Loucy (cell line): ENCODE results near the gene GPR63.

Experiments
- H2AFZ ChIP-seq: fragments of 200-600 bp; sonication (generic); 2 replicates; pipeline ENCODE4 v1.6.0; 2016; ENCODE audit warnings: antibody characterized with exemption, mild to moderate bottlenecking, low read length, moderate library complexity
- H3F3A ChIP-seq: fragments of 200-600 bp; 2 replicates; pipeline ENCODE4 v1.6.0; 2016; ENCODE audit warnings: antibody characterized with exemption, low read depth, mild to moderate bottlenecking
- H3K27me3 ChIP-seq: fragments of 200-600 bp; sonication (generic); 2 replicates; pipeline ENCODE4 v1.6.1; 2014; ENCODE audit warnings: low read length, mild to moderate bottlenecking; ENCODE audit not compliant: insufficient read depth, poor library complexity, severe bottlenecking
- H3K36me3 ChIP-seq: fragments of 200-600 bp; sonication (generic); 2 replicates; pipeline ENCODE4 v1.6.1; 2016; ENCODE audit warnings: low read length; ENCODE audit not compliant: insufficient read depth
- H3K4me1 ChIP-seq: fragments of 200-600 bp; sonication (generic); 2 replicates; pipeline ENCODE4 v1.5.1; 2014; ENCODE audit warnings: low read length, mild to moderate bottlenecking; ENCODE audit not compliant: insufficient read depth, poor library complexity, severe bottlenecking
- H3K4me2 ChIP-seq: fragments of 200-600 bp; sonication (generic); 2 replicates; pipeline ENCODE4 v1.6.0; 2014; ENCODE audit warnings: antibody characterized with exemption, low read length, low read depth, mild to moderate bottlenecking; ENCODE audit not compliant: poor library complexity, severe bottlenecking
- H3K4me3 ChIP-seq: fragments of 200-600 bp; sonication (generic); 2 replicates; pipeline ENCODE4 v1.5.1; 2014; ENCODE audit warnings: low read length, mild to moderate bottlenecking, mixed read lengths; ENCODE audit not compliant: poor library complexity, severe bottlenecking
- H3K79me2 ChIP-seq: fragments of 200-600 bp; sonication (generic); 2 replicates; pipeline ENCODE4 v1.6.1; 2014; ENCODE audit warnings: low read length; ENCODE audit not compliant: insufficient read depth
- H3K9ac ChIP-seq: fragments of 200-600 bp; sonication (generic); 2 replicates; pipeline ENCODE4 v1.6.0; 2014; ENCODE audit warnings: mild to moderate bottlenecking, low read depth, low read length, moderate library complexity; ENCODE audit not compliant: poor library complexity, severe bottlenecking
- H3K9me2 ChIP-seq: fragments of 200-600 bp; sonication (generic); replicated peaks from 2 replicates; pipeline ENCODE4 v1.6.1; 2016; ENCODE audit warnings: low read depth, low read length, mixed read lengths
- H3K9me3 ChIP-seq: fragments of 200-600 bp; sonication (generic); 2 replicates; pipeline ENCODE4 v1.6.1; 2014; ENCODE audit warnings: mild to moderate bottlenecking, antibody characterized with exemption, low read length, low read depth; ENCODE audit not compliant: insufficient read depth
- H4K20me1 ChIP-seq: fragments of 200-600 bp; sonication (generic); 2 replicates; pipeline ENCODE4 v1.6.0; 2014; ENCODE audit warnings: antibody characterized with exemption, low read length, mild to moderate bottlenecking; ENCODE audit not compliant: insufficient read depth, poor library complexity, severe bottlenecking
- EZH2phosphoT487 ChIP-seq: fragments of 200-600 bp; IDR thresholded peaks from 2 replicates; pipeline ENCODE4 v1.6.1; 2018; ENCODE audit warnings: antibody characterized with exemption, mild to moderate bottlenecking, moderate library complexity, borderline replicate concordance
- TF ChIP-seq, protein P1 (sequence below): fragments of 200-600 bp; sonication (generic); conservative IDR thresholded peaks from 2 replicates; pipeline ENCODE4 v1.5.1; 2014; ENCODE audit warnings: mild to moderate bottlenecking, antibody characterized with exemption, low read length

GPR63 gene

DNA sequence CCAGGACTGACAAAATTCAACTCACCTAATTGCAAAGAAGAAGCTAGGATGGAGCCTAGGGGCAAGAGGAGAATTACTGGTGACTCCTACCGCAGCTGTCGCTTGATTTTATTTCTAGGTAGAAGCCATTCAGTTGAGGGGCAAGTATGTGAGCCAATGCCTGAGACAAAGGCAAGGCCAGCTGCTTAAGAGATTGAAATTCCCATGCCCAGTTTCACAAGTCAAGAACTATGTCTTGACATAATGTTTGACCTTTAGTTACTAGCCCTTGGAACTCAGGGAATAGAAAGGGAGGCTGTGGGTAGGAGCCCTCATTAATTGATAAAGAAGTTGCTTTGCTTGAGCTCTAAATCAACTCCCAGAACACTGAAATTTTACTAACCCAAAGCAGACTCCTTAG is 54.0 kb downstream of the GPR63 start:
- Histone ChIP-seq H3K4me3 (no peak overlapping the region), H3K4me2 (no peak overlapping the region), H4K20me1 (no peaks in the 10 kb centered on the region), H3K4me1 (no peaks in the 10 kb centered on the region), H3F3A (no peaks in the 10 kb centered on the region), H3K27me3 (no peaks in the 10 kb centered on the region), H3K79me2 (no peaks in the 10 kb centered on the region), H2AFZ (no peak overlapping the region), H3K9me2 (no peaks in the 10 kb centered on the region), H3K9ac (no peak overlapping the region), H3K36me3 (no peaks in the 10 kb centered on the region), H3K9me3 (no peaks in the 10 kb centered on the region)
- TF ChIP-seq, protein P1, sequence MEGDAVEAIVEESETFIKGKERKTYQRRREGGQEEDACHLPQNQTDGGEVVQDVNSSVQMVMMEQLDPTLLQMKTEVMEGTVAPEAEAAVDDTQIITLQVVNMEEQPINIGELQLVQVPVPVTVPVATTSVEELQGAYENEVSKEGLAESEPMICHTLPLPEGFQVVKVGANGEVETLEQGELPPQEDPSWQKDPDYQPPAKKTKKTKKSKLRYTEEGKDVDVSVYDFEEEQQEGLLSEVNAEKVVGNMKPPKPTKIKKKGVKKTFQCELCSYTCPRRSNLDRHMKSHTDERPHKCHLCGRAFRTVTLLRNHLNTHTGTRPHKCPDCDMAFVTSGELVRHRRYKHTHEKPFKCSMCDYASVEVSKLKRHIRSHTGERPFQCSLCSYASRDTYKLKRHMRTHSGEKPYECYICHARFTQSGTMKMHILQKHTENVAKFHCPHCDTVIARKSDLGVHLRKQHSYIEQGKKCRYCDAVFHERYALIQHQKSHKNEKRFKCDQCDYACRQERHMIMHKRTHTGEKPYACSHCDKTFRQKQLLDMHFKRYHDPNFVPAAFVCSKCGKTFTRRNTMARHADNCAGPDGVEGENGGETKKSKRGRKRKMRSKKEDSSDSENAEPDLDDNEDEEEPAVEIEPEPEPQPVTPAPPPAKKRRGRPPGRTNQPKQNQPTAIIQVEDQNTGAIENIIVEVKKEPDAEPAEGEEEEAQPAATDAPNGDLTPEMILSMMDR = no peak
- TF ChIP-seq EZH2phosphoT487 = no peak

DNA sequence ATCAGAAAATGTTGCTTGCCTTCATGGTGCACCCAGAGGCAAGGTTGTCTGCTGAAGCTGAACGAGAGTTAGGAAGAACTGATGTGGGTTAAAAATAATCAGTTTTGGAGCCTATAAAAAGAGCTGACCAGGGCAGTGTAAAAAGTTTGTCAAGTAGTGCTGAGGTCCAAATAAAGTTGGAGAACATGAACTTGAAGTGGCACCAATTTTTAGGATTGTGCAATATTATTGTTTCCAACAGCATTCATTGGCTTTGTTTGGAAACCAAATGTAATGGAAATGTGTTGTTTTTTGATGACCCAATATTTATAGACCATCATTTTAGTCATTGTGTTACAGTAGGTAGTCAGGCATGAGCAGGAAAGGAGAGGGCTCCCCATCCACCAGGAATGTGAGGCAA is 55.7 kb downstream of the GPR63 start:
- TF ChIP-seq, protein P1 = no peak
- no peak for TF ChIP-seq EZH2phosphoT487
- H4K20me1 ChIP-seq = no peaks in the 10 kb centered on the region
- no peaks in the 10 kb centered on the region for H3K27me3 ChIP-seq
- no peaks in the 10 kb centered on the region for H3K79me2 ChIP-seq
- no peak overlapping the region for H3K4me2 ChIP-seq
- no peaks in the 10 kb centered on the region for H3F3A ChIP-seq
- no peaks in the 10 kb centered on the region for H3K9me3 ChIP-seq
- no peaks in the 10 kb centered on the region for H3K9me2 ChIP-seq
- no peaks in the 10 kb centered on the region for H3K4me1 ChIP-seq
- no peak overlapping the region for H2AFZ ChIP-seq
- H3K36me3 ChIP-seq = no peaks in the 10 kb centered on the region
- H3K9ac ChIP-seq = no peak overlapping the region
- H3K4me3 ChIP-seq = no peak overlapping the region

DNA sequence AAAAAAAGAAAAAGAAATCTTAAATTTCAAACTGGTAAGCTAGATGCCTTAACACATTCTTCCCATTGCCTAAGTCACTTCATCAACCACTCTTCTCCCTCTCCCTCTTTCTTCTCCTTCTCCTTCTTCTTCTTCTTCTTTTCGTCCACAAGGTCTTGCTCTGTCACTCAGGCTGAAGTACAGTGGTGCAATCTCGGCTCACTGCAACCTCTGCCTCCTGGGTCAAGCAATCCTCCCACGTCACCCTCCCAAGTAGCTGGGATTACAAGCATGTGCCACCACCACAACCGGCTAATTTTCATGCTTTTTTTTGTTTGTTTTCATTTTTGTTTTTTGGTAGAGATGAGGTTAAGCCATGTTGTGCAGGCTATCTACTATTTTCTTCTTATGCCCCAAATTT is 60.2 kb downstream of the GPR63 start:
- Histone ChIP-seq H2AFZ (no peak overlapping the region), H4K20me1 (no peaks in the 10 kb centered on the region), H3K4me3 (no peak overlapping the region), H3K27me3 (no peaks in the 10 kb centered on the region), H3K79me2 (no peaks in the 10 kb centered on the region), H3K4me1 (no peaks in the 10 kb centered on the region), H3F3A (no peaks in the 10 kb centered on the region), H3K9me3 (no peaks in the 10 kb centered on the region), H3K9me2 (no peaks in the 10 kb centered on the region), H3K36me3 (no peaks in the 10 kb centered on the region), H3K9ac (no peak overlapping the region), H3K4me2 (no peak overlapping the region)
- TF ChIP-seq EZH2phosphoT487 = no peak
- TF ChIP-seq, protein P1 = no peak
